GM12878 (cell line): ENCODE data around the gene PHKA1. TPM values are rescaled to one million over a fixed set of nuclear protein-coding genes. Genes with fewer than 3 reads are reported as not detected.

Source experiments
- ATAC-seq: fragments of 200-7000 bp; cut with Tn5 transposase; 3 replicates; pipeline ENCODE4 v1.9.1; 2020; ENCODE audit warnings: mild to moderate bottlenecking, moderate library complexity
- BruUV-seq: library from RNA; stranded (reverse); fragments of 400-500 nt; replicated peaks from 2 replicates; lab custom pipeline; 2021; lab: Mats Ljungman, UMichigan
- CTCF ChIA-PET: fragments of 300-600 bp; sonication (Branson Sonifier 250); formaldehyde crosslinking; extraction: SDS; loops from one replicate; lab custom pipeline; 2021; ENCODE audit warnings: inconsistent platforms; lab: Yijun Ruan, JAX
- POLR2A ChIA-PET: fragments of 350-600 bp; formaldehyde crosslinking; extraction: SDS; loops from one replicate; lab custom pipeline; 2021; ENCODE audit warnings: inconsistent platforms; lab: Charles Lee
- RAD21 ChIA-PET: fragments of 300-600 bp; sonication (Branson Sonifier 250); formaldehyde crosslinking; loops from one replicate; lab custom pipeline; 2023; ENCODE audit warnings: antibody characterized with exemption; ENCODE audit not compliant: unreplicated experiment; lab: Charles Lee
- SMC1A ChIA-PET: fragments of 300-600 bp; sonication (Branson Sonifier 250); formaldehyde crosslinking; loops from one replicate; lab custom pipeline; 2023; ENCODE audit not compliant: unreplicated experiment, uncharacterized antibody; lab: Charles Lee
- DNase-seq: peaks from one replicate; pipeline ENCODE4 v3.0.0-alpha.2; 2011; ENCODE audit warnings: low read depth, low spot score
- FAIRE-seq: peaks from 3 replicates; lab custom pipeline; 2011; peaks lifted over from hg19 to GRCh38; lab: Jason Lieb, UNC
- H2AFZ ChIP-seq: 2 replicates; pipeline ENCODE4 v1.6.0; 2011; ENCODE audit warnings: low read depth, low read length, control low read depth; ENCODE audit not compliant: control insufficient read depth
- H3K27ac ChIP-seq: 2 replicates; pipeline ENCODE4 v1.5.1; 2011; ENCODE audit warnings: control low read depth; ENCODE audit not compliant: control insufficient read depth, insufficient read depth
- H3K27me3 ChIP-seq, 2 experiments: replicated peaks in 1 of 2; 2 replicates each; pipeline versions ENCODE4 v1.6.0 to v1.6.1; 2011; ENCODE audit warnings: low read length in 1 of 2; ENCODE audit not compliant: control insufficient read depth in 2 of 2, insufficient read depth in 2 of 2
- H3K36me3 ChIP-seq, 2 experiments: 2 replicates each; pipeline ENCODE4 v1.5.1; 2011; ENCODE audit warnings: low read length in 1 of 2; ENCODE audit not compliant: control insufficient read depth in 2 of 2, insufficient read depth in 2 of 2
- H3K4me1 ChIP-seq: 2 replicates; pipeline ENCODE4 v1.6.1; 2011; ENCODE audit warnings: mild to moderate bottlenecking, low read length, moderate library complexity, mixed read lengths; ENCODE audit not compliant: control insufficient read depth, insufficient read depth
- H3K4me2 ChIP-seq: 2 replicates; pipeline ENCODE4 v1.6.0; 2011; ENCODE audit warnings: control low read depth; ENCODE audit not compliant: control insufficient read depth, insufficient read depth
- H3K4me3 ChIP-seq: fragments of 200-600 bp; sonication (generic); 2 replicates; pipeline ENCODE4 v1.5.1; 2016
- H3K79me2 ChIP-seq: 2 replicates; pipeline ENCODE4 v1.6.0; 2011; ENCODE audit warnings: low read length; ENCODE audit not compliant: control insufficient read depth, insufficient read depth
- H3K9ac ChIP-seq: 2 replicates; pipeline ENCODE4 v1.8.0; 2011; ENCODE audit warnings: low read length, control low read depth, mixed read lengths; ENCODE audit not compliant: control insufficient read depth, insufficient read depth
- H3K9me3 ChIP-seq: replicated peaks from 3 replicates; pipeline ENCODE4 v1.5.1; 2011; ENCODE audit warnings: mild to moderate bottlenecking, low read length; ENCODE audit not compliant: control insufficient read depth, insufficient read depth
- H4K20me1 ChIP-seq: 2 replicates; pipeline ENCODE4 v1.6.0; 2011; ENCODE audit not compliant: control insufficient read depth, insufficient read depth
- ASH2L ChIP-seq: fragments of 300-600, 200-600 bp; sonication (generic); IDR thresholded peaks from 2 replicates; pipeline ENCODE4 v1.6.1; 2017; ENCODE audit warnings: low read depth, mild to moderate bottlenecking, borderline replicate concordance
- ATF7 ChIP-seq: fragments of 450-650 bp; IDR thresholded peaks from 2 replicates; pipeline ENCODE4 v1.6.1; 2016; ENCODE audit warnings: low read depth, mild to moderate bottlenecking
- CREB1 ChIP-seq: IDR thresholded peaks from 2 replicates; pipeline ENCODE4 v1.6.1; 2012; ENCODE audit warnings: low read depth, mild to moderate bottlenecking, inconsistent platforms
- EGR1 ChIP-seq, 2 experiments: IDR thresholded peaks; 1 replicate in 1 of 2; 2 replicates in 1 of 2; pipeline ENCODE4 v1.6.1; 2011 to 2012; ENCODE audit warnings: low read depth in 2 of 2, low read length in 2 of 2, borderline replicate concordance in 1 of 2, mild to moderate bottlenecking in 1 of 2, moderate library complexity in 1 of 2
- HCFC1 ChIP-seq: fragments of 150-350 bp; IDR thresholded peaks from 2 replicates; pipeline ENCODE4 v1.6.1; 2014; ENCODE audit warnings: low read length
- MYC ChIP-seq: IDR thresholded peaks from 2 replicates; pipeline ENCODE4 v1.6.1; 2011; ENCODE audit warnings: mild to moderate bottlenecking, low read length, moderate library complexity, inconsistent platforms; ENCODE audit not compliant: insufficient read depth, insufficient replicate concordance, insufficient read length, severe bottlenecking
- POLR2AphosphoS2 ChIP-seq: IDR thresholded peaks from 2 replicates; pipeline ENCODE4 v1.6.1; 2011; ENCODE audit warnings: low read depth, mild to moderate bottlenecking, low read length, improper control_type of control experiment, moderate library complexity
- SRF ChIP-seq, 2 experiments: IDR thresholded peaks; 2 replicates each; pipeline ENCODE4 v1.6.1; 2011; ENCODE audit warnings: low read depth in 2 of 2, low read length in 2 of 2, mild to moderate bottlenecking in 1 of 2, moderate library complexity in 1 of 2
- ZBED1 ChIP-seq: IDR thresholded peaks from 2 replicates; pipeline ENCODE4 v1.6.1; 2016; ENCODE audit warnings: borderline replicate concordance
- ZNF24 ChIP-seq: fragments of 450-650 bp; IDR thresholded peaks from 2 replicates; pipeline ENCODE4 v1.6.1; 2017; ENCODE audit warnings: antibody characterized with exemption, mild to moderate bottlenecking
- ZZZ3 ChIP-seq: IDR thresholded peaks from 2 replicates; pipeline ENCODE4 v1.6.1; 2011; ENCODE audit warnings: low read depth; ENCODE audit not compliant: control insufficient read depth, insufficient read length
- WGBS: methylation state at CpG from one replicate; pipeline ENCODE4 v1.1.6; 2016; ENCODE audit warnings: low lambda C conversion rate; ENCODE audit not compliant: insufficient replicate concordance, insufficient coverage; ENCODE audit errors: missing lambda C conversion rate; 5-methylcytosine and 5-hydroxymethylcytosine counted together
- in situ Hi-C: fragments of 300-500 bp; cut with MboI; formaldehyde crosslinking; loops from 9 replicates; pipeline ENCODE4 v1.14.3; 2018; ENCODE audit warnings: mixed read lengths
- intact Hi-C: fragments of 100-400 bp; cut with micrococcal nuclease; formaldehyde crosslinking; loops from one replicate; pipeline ENCODE4 v1.14.2; 2022; ENCODE audit not compliant: unreplicated experiment
- polyA plus RNA-seq, 11 experiments: library from polyadenylated mRNA; depleted of rRNA in 4 of 11; unstranded in 6 of 11; stranded (reverse) in 5 of 11; fragments of >200 nt; fragmentation: Nextera tagmentation in 4 of 11; fragmentation: Illumina TruSeq in 1 of 11; extraction: Ambion mirVana in 4 of 11; extraction: Trizol in 1 of 11; gene quantifications; 1 replicate in 1 of 11; 2 replicates in 10 of 11; pipeline versions ENCODE4 v1.2.1 to v1.2.3, GENCODE V29; 2011 to 2016; ENCODE audit warnings: inconsistent platforms in 2 of 11, missing spikeins in 2 of 11, low read depth in 1 of 11
- total RNA-seq, 4 experiments: library from RNA; depleted of rRNA in 3 of 4; stranded (reverse); fragments of >200 nt in 3 of 4; fragmentation: Illumina TruSeq in 1 of 4; extraction: Trizol in 1 of 4; gene quantifications; 2 replicates each; pipeline versions ENCODE4 v1.2.1 to v1.2.3, GENCODE V29; 2013 to 2021
- TF ChIP-seq, protein P1 (sequence below): IDR thresholded peaks from 2 replicates; pipeline ENCODE4 v1.6.1; 2012; ENCODE audit warnings: low read depth, low read length, improper control_type of control experiment
- TF ChIP-seq, protein P2 (sequence below): fragments of 450-650 bp; IDR thresholded peaks from 2 replicates; pipeline ENCODE4 v1.6.1; 2018; ENCODE audit warnings: mild to moderate bottlenecking, low read depth, moderate library complexity; ENCODE audit not compliant: partially characterized antibody

The PHKA1 gene
- total and polyA plus RNA-seq, 10 of the 15 experiments (the other 5 are each of a cell fraction or from before 2014, with no cell fraction given), result under 0.01 to 0.15 (median 0.05) TPM; not detected in 4

DNA sequence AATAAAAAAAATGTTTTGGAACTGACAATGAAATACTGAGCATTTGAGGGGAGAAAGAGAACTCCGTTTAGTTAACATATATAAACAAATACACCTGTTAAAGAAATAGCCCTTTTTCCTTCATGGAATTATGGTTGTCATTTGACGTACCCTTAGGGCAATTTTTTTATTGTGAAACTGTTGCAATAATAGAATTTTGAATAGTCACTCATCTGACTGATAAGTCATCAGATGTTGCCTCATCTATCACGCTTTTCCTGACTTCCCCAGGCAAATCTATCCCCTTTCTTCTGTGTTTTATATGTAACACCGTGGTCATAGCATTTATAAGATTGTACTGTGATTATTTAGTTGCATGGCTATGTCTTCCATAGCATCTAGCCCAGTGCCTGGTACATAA lies 72.5 kb downstream of the PHKA1 start:
- no peak for DNase-seq
- Histone ChIP-seq H3K27ac (no peak overlapping the region), H3K36me3 (no peaks in the 10 kb centered on the region), H3K9ac (no peak overlapping the region), H2AFZ (no peak overlapping the region), H3K9me3 (no peaks in the 10 kb centered on the region), H3K4me1 (no peaks in the 10 kb centered on the region), H3K79me2 (no peaks in the 10 kb centered on the region), H4K20me1 (no peaks in the 10 kb centered on the region), H3K4me2 (no peak overlapping the region), H3K27me3 (no peaks in the 10 kb centered on the region; a peak in 1 of 4 replicates), H3K4me3 (no peak overlapping the region)
- WGBS, result 30% methylated on average over 4 of the region's 4 CpGs
- RAD21 ChIA-PET, result no interaction called here
- no TSS peak for BruUV-seq
- CTCF ChIA-PET, result no interaction called here
- SMC1A ChIA-PET, result interaction anchor here (0.8 kb wide), 1 partner anchor 23 kb away, joined by 3 read pairs; no protein-coding TSS in a partner anchor
- no peak for ATAC-seq
- FAIRE-seq, result no peak
- intact Hi-C loops (no loop called here), in situ Hi-C loops (no loop called here)
- TF ChIP-seq CREB1 (no peak), ZBED1 (no peak)
- TF ChIP-seq, protein P1, sequence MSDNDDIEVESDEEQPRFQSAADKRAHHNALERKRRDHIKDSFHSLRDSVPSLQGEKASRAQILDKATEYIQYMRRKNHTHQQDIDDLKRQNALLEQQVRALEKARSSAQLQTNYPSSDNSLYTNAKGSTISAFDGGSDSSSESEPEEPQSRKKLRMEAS, result no peak
- TF ChIP-seq, protein P2, sequence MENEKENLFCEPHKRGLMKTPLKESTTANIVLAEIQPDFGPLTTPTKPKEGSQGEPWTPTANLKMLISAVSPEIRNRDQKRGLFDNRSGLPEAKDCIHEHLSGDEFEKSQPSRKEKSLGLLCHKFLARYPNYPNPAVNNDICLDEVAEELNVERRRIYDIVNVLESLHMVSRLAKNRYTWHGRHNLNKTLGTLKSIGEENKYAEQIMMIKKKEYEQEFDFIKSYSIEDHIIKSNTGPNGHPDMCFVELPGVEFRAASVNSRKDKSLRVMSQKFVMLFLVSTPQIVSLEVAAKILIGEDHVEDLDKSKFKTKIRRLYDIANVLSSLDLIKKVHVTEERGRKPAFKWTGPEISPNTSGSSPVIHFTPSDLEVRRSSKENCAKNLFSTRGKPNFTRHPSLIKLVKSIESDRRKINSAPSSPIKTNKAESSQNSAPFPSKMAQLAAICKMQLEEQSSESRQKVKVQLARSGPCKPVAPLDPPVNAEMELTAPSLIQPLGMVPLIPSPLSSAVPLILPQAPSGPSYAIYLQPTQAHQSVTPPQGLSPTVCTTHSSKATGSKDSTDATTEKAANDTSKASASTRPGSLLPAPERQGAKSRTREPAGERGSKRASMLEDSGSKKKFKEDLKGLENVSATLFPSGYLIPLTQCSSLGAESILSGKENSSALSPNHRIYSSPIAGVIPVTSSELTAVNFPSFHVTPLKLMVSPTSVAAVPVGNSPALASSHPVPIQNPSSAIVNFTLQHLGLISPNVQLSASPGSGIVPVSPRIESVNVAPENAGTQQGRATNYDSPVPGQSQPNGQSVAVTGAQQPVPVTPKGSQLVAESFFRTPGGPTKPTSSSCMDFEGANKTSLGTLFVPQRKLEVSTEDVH, result no peak
- POLR2A ChIA-PET, result no interaction called here

DNA sequence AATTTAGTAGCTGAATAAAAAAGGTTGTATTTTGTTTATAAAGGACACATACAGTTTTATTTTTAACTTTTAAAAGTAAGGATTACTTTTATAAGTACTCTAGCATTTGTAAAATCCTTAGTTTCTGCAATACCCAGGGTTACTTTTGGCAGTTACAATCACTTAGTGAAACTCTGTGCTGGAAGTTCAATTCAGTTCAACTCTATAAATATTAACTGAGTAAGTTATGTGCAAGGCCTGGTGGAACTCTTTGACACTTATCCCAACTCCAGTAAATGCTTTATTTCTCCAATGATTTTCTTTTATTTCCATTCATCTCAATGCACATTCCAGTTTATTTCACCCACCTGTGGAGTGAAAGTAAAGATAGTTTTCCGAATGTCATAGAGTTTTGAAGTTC lies 78.2 kb downstream of the PHKA1 start:
- no peak for FAIRE-seq
- no peak overlapping the region for H2AFZ ChIP-seq

More for the DNA sequence above, 78.2 kb downstream of the PHKA1 start:
- no peak overlapping the region for H3K4me3 ChIP-seq
- in situ Hi-C loops (no loop called here), intact Hi-C loops (no loop called here)
- H3K27ac ChIP-seq, result no peak overlapping the region
- RAD21 ChIA-PET, result no interaction called here
- ATAC-seq, result no peak
- no peaks in the 10 kb centered on the region for H3K4me1 ChIP-seq
- no peak for DNase-seq
- SMC1A ChIA-PET, result interaction anchor here (0.8 kb wide), 1 partner anchor 9 kb away, joined by 3 read pairs; no protein-coding TSS in a partner anchor
- no peaks in the 10 kb centered on the region; a peak in 1 of 4 replicates for H3K27me3 ChIP-seq
- no TSS peak for BruUV-seq
- no peaks in the 10 kb centered on the region for H3K9me3 ChIP-seq
- 4% methylated on average over 1 of the region's 1 CpG for WGBS
- no peak overlapping the region for H3K9ac ChIP-seq
- H3K4me2 ChIP-seq, result no peak overlapping the region
- H3K79me2 ChIP-seq, result no peaks in the 10 kb centered on the region
- no peaks in the 10 kb centered on the region for H3K36me3 ChIP-seq
- POLR2A ChIA-PET, result no interaction called here
- CTCF ChIA-PET, result no interaction called here
- no peaks in the 10 kb centered on the region for H4K20me1 ChIP-seq
- TF ChIP-seq ATF7, result no peak
- TF ChIP-seq ZNF24, result no peak
- TF ChIP-seq HCFC1, result no peak
- no peak for TF ChIP-seq SRF (IDR thresholded peaks at IDR 0.05; ENCODE audit: low read depth in 2 of 2, low read length in 2 of 2)
- TF ChIP-seq ASH2L, result no peak
- TF ChIP-seq MYC, result no peak
- no peak for TF ChIP-seq POLR2AphosphoS2
- TF ChIP-seq ZZZ3, result no peak
- no peak for TF ChIP-seq EGR1 (IDR thresholded peaks at IDR 0.05; ENCODE audit: borderline replicate concordance in 1 of 2, low read depth in 2 of 2, low read length in 2 of 2)
